GM19397 (cell line): ENCODE measurements around the gene TMEM109.

Experiments used
- ATAC-seq: cut with Tn5 transposase; IDR thresholded peaks from one replicate; pipeline ENCODE4 v1.9.1; 2021; ENCODE audit warnings: mild to moderate bottlenecking, moderate library complexity; ENCODE audit not compliant: unreplicated experiment

Gene TMEM109

DNA sequence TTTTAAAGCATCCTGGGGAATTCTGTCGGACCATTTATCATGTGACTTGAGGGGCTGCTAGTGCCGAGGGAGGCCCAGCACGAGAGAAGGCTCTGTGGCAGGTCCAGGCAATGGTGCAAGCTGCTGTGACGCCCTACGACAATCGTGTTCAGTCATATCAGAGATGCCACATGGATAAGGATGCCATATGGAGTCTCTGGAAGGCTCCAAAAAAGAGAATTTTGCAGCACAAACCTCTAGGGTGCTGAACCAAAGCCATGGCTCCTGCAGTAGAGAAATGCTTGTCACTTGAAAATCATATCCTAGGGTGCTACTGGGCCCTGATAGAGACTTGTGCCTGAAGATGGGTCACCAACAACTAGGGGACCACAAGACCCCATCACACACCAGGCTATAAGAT lies 50.8 kb downstream of the TMEM109 start:
- no peak for ATAC-seq

DNA sequence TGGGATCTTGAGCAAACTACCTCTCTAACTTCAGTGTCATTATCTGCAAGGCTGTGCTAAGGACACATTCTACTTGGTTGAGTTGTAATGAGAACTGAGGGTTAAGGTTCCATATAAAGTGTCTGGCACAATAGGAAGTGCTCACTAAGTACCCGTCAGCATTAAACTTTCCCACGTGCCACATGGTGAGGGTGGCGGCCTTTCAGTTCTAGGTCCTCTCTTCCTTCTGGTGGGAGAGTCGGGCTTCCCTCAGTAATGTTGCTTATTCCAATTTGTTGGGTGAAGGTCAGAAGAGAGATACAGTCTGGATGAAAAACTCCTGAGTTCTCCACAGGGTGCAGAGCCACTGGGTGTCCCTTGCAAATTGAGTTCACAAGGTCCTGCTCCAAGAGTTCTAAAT lies 52.9 kb downstream of the TMEM109 start:
- ATAC-seq, result no peak

DNA sequence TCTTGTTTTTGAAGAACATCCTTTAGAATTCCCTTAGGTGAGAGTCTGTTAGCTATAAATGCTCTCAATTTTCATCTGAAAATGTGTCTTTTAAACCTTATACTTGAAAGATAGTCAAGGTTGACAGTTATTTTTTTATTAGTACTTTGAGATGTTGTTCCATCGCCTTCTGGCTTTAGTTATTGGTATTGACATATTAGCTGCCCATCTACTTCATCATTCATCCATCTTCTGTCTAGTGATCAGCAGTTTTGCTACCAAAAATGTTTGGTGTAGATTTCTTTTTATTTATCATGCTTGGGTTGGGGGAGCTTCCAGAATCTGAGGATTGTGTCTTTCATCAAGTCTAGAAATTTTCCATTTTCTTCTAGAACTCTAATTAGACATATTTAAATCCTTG lies 54.3 kb downstream of the TMEM109 start:
- no peak for ATAC-seq

GRCh38 chr11:60970369-60970774 lies 56.4 kb downstream of the TMEM109 start:
- ATAC-seq, result no peak

GRCh38 chr11:60970890-60971289 lies 56.9 kb downstream of the TMEM109 start:
- no peak for ATAC-seq

- no peak for ATAC-seq
These were observed 57.6 kb downstream of the TMEM109 start, which contains the start of gene CD6 for GRCh38 chr11:60971520-60971919. TSS of gene CD6 (plus strand) at chr11:60971680. CDS start at chr11:60971866, 186 bp downstream.

GRCh38 chr11:60972182-60973030 lies 58.4 kb downstream of the TMEM109 start:
- no peak for ATAC-seq
